Transverse colon (tissue), 4 donors: ENCODE results near the gene ACTR3. TPM values are rescaled to one million over a fixed set of nuclear protein-coding genes. Genes with fewer than 3 reads are reported as not detected.

Experiments used
- DNase-seq: peaks from one replicate; pipeline ENCODE4 v3.0.0-alpha.2; 2019
- H3K27ac ChIP-seq, 4 donors: fragments of 200-600 bp; sonication (generic); 2 replicates each; pipeline ENCODE4 v1.5.1; 2016 to 2018; ENCODE audit warnings: inconsistent platforms in 4 of 4
- H3K27me3 ChIP-seq: fragments of 200-600 bp; sonication (generic); 2 replicates; pipeline ENCODE4 v1.5.1; 2017; ENCODE audit warnings: inconsistent platforms
- H3K36me3 ChIP-seq, 4 donors: fragments of 200-600 bp; sonication (generic); 2 replicates each; pipeline ENCODE4 v1.5.1; 2017 to 2019; ENCODE audit warnings: inconsistent platforms in 4 of 4
- H3K4me1 ChIP-seq, 4 donors: fragments of 200-600 bp; sonication (generic); 2 replicates each; pipeline ENCODE4 v1.5.1; 2017 to 2020; ENCODE audit warnings: inconsistent platforms in 4 of 4
- H3K4me3 ChIP-seq, 4 donors: fragments of 200-600 bp; sonication (generic); 1 replicate in 1 of 4; 2 replicates in 3 of 4; pipeline versions ENCODE4 v1.5.1 to v1.6.1; 2017 to 2019; ENCODE audit warnings: inconsistent platforms in 4 of 4
- H3K9me3 ChIP-seq, 2 donors: fragments of 200-600 bp; sonication (generic); 2 replicates each; pipeline ENCODE4 v1.5.1; 2017 to 2019; ENCODE audit warnings: inconsistent platforms in 2 of 2
- CTCF ChIP-seq, 5 experiments: fragments of 200-600 bp in 3 of 5; fragments of 450-650 bp in 2 of 5; sonication (generic) in 3 of 5; IDR thresholded peaks; 1 replicate in 2 of 5; 2 replicates in 3 of 5; pipeline ENCODE4 v1.5.1; 2016 to 2017; ENCODE audit warnings: antibody characterized with exemption in 5 of 5, inconsistent platforms in 3 of 5, mild to moderate bottlenecking in 2 of 5, moderate library complexity in 1 of 5
- EP300 ChIP-seq: sonication (generic); formaldehyde crosslinking; IDR thresholded peaks from one replicate; pipeline ENCODE4 v1.6.1; 2017; ENCODE audit warnings: antibody characterized with exemption, low read depth
- POLR2A ChIP-seq: fragments of 450-650 bp; IDR thresholded peaks from one replicate; pipeline ENCODE4 v1.6.1; 2016; ENCODE audit warnings: antibody characterized with exemption, mild to moderate bottlenecking, moderate library complexity
- POLR2AphosphoS5 ChIP-seq, 3 donors: sonication (generic); formaldehyde crosslinking; IDR thresholded peaks; one replicate each; pipeline ENCODE4 v1.6.1; 2016; ENCODE audit warnings: antibody characterized with exemption in 3 of 3
- WGBS, 2 donors: methylation state at CpG; one replicate each; pipeline ENCODE4 v1.1.5; 2018; ENCODE audit warnings: low coverage in 1 of 2; 5-methylcytosine and 5-hydroxymethylcytosine counted together
- in situ Hi-C, 4 donors: fragments of 200-750 bp; cut with MboI; loops; one replicate each; pipeline versions ENCODE4 v1.15.0 to v1.15.1; 2017; ENCODE audit warnings: low sequenced_read_pairs in 3 of 4, low pct_ligation_motif_present in 1 of 4, low pct_unique_long_range_greater_than_20kb in 1 of 4
- intact Hi-C: fragments of 100-400 bp; cut with DNase I; formaldehyde crosslinking; loops from one replicate; pipeline ENCODE4 v1.15.1; 2023; ENCODE audit warnings: low total_unique reads
- total RNA-seq, 4 donors: library from RNA; depleted of rRNA; stranded (reverse); fragments of >200 nt; gene quantifications; one replicate each; pipeline ENCODE4 v1.1.0, GENCODE V29; 2016

ACTR3 gene
- total RNA-seq, 4 donors from 2014 or later: 68.8 to 143 (median 114) TPM

- H3K4me3 ChIP-seq: no peak overlapping the region
- WGBS, 2 donors: 80 to 90% methylated on average over 1 of the region's 1 CpG
- H3K27me3 ChIP-seq: no peaks in the 10 kb centered on the region
- H3K27ac ChIP-seq: peak overlapping the region in 1 of 4 donors; percentile 22
- in situ Hi-C loops (loop anchor here in 2 of 4 donors (10.0 to 25.0 kb wide), 2 partner anchors 205 to 588 kb away; partner anchors contain the start of gene SLC35F5 (in 1 of the 2)), intact Hi-C loops (no loop called here)
- TF ChIP-seq POLR2AphosphoS5 (IDR thresholded peaks at IDR 0.05): no peak
- TF ChIP-seq CTCF (IDR thresholded peaks at IDR 0.05): no peak
- TF ChIP-seq POLR2A: no peak
- no peak for TF ChIP-seq EP300
- DNase-seq: no peak
- no peaks in the 10 kb centered on the region for H3K9me3 ChIP-seq
- no peaks in the 10 kb centered on the region for H3K36me3 ChIP-seq
- peaks cover 0 to 30% (median 9%) of the 10 kb centered on the region in 4 donors for H3K4me1 ChIP-seq
These were observed 77.4 kb downstream of the ACTR3 start for GRCh38 chr2:113967272-113967671.

- TF ChIP-seq CTCF (IDR thresholded peaks at IDR 0.05) (no peak), EP300 (no peak), POLR2AphosphoS5 (IDR thresholded peaks at IDR 0.05) (no peak), POLR2A (no peak)
- Histone ChIP-seq H3K36me3 (no peaks in the 10 kb centered on the region), H3K27ac (no peak overlapping the region), H3K9me3 (no peaks in the 10 kb centered on the region), H3K4me1 (peaks cover 0 to 11% (median 2%) of the 10 kb centered on the region in 4 donors), H3K27me3 (no peaks in the 10 kb centered on the region), H3K4me3 (no peak overlapping the region)
- 87 to 94% methylated on average over 3 of the region's 3 CpGs for WGBS, 2 donors
- intact Hi-C loops (no loop called here), in situ Hi-C loops (loop anchor here in 2 of 4 donors (10.0 to 25.0 kb wide), 2 partner anchors 210 to 582 kb away; partner anchors contain the start of gene SLC35F5 (in 1 of the 2))
- DNase-seq: no peak
These were observed 82.9 kb downstream of the ACTR3 start for GRCh38 chr2:113972766-113973165.

- H3K4me3 ChIP-seq: no peak overlapping the region
- peaks cover 0 to 11% (median 4%) of the 10 kb centered on the region in 4 donors for H3K4me1 ChIP-seq
- H3K9me3 ChIP-seq: no peaks in the 10 kb centered on the region
- DNase-seq: no peak
- intact Hi-C loops (no loop called here), in situ Hi-C loops (loop anchor here in 2 of 4 donors (10.0 to 25.0 kb wide), 2 partner anchors 212 to 581 kb away; partner anchors contain the start of gene SLC35F5 (in 1 of the 2))
- no peaks in the 10 kb centered on the region for H3K36me3 ChIP-seq
- no peak overlapping the region for H3K27ac ChIP-seq
- WGBS, 2 donors: 88% methylated on average over 4 of the region's 4 CpGs; no CpG with 5 or more reads in 1 of the 2 donors
- H3K27me3 ChIP-seq: no peaks in the 10 kb centered on the region
- TF ChIP-seq POLR2A (no peak), CTCF (IDR thresholded peaks at IDR 0.05) (no peak), EP300 (no peak), POLR2AphosphoS5 (IDR thresholded peaks at IDR 0.05) (no peak)
These were observed 83.9 kb downstream of the ACTR3 start for GRCh38 chr2:113973810-113974209.

GRCh38 chr2:113974727-113975126 is 84.8 kb downstream of the ACTR3 start:
- Histone ChIP-seq H3K27ac (no peak overlapping the region), H3K36me3 (no peaks in the 10 kb centered on the region), H3K4me1 (peaks cover 0 to 8% (median 4%) of the 10 kb centered on the region in 4 donors), H3K4me3 (no peak overlapping the region), H3K9me3 (no peaks in the 10 kb centered on the region), H3K27me3 (no peaks in the 10 kb centered on the region)
- TF ChIP-seq POLR2AphosphoS5 (IDR thresholded peaks at IDR 0.05) (no peak), POLR2A (no peak), CTCF (IDR thresholded peaks at IDR 0.05) (no peak), EP300 (no peak)
- 50 to 67% methylated on average over 1 to 4 of the region's 4 CpGs for WGBS, 2 donors
- intact Hi-C loops (no loop called here), in situ Hi-C loops (loop anchor here in 2 of 4 donors (10.0 to 25.0 kb wide), 2 partner anchors 212 to 580 kb away; partner anchors contain the start of gene SLC35F5 (in 1 of the 2))
- DNase-seq: no peak
